Progenitor cell of endocrine pancreas (in vitro differentiated cells): Measurements from ENCODE around the gene PARK7. TPM values are rescaled to one million over a fixed set of nuclear protein-coding genes. Genes with fewer than 3 reads are reported as not detected.

Experiments
- DNase-seq: peaks from one replicate; pipeline ENCODE4 v3.0.0; 2021; ENCODE audit warnings: low spot score; ENCODE audit not compliant: unreplicated experiment
- H3K27ac Mint-ChIP-seq: 2 replicates; pipeline ENCODE4 v1.8.0; 2021; ENCODE audit warnings: mild to moderate bottlenecking, moderate library complexity, mixed read lengths
- H3K27me3 Mint-ChIP-seq: 2 replicates; pipeline ENCODE4 v1.8.0; 2021; ENCODE audit warnings: mixed read lengths
- H3K36me3 Mint-ChIP-seq: 2 replicates; pipeline ENCODE4 v1.8.0; 2022; ENCODE audit warnings: mixed read lengths; ENCODE audit not compliant: insufficient read depth
- H3K4me1 Mint-ChIP-seq: 2 replicates; pipeline ENCODE4 v1.8.0; 2021; ENCODE audit warnings: low read depth, mixed read lengths
- H3K4me3 Mint-ChIP-seq: 2 replicates; pipeline ENCODE4 v1.8.0; 2021; ENCODE audit warnings: low read depth, mild to moderate bottlenecking, moderate library complexity, mixed read lengths
- H3K9me3 Mint-ChIP-seq: 2 replicates; pipeline ENCODE4 v1.8.0; 2021; ENCODE audit warnings: low read depth, mixed read lengths
- CTCF ChIP-seq: fragments of 200-600 bp; sonication (generic); IDR thresholded peaks from one replicate; pipeline ENCODE4 v1.5.0; 2021; ENCODE audit warnings: antibody characterized with exemption, mild to moderate bottlenecking; ENCODE audit not compliant: unreplicated experiment
- total RNA-seq: library from RNA; stranded (reverse); gene quantifications from 2 replicates; pipeline ENCODE4 v1.2.1, GENCODE V29; 2021

Gene PARK7
- total RNA-seq, 1 donor from 2014 or later: 218 TPM

- Mint-ChIP-seq H3K9me3 (no peaks in the 10 kb centered on the region), H3K27me3 (no peaks in the 10 kb centered on the region), H3K27ac (peak overlapping the region; percentile 77), H3K4me3 (peak overlapping the region; percentile 16), H3K4me1 (peaks cover 84% of the 10 kb centered on the region), H3K36me3 (peaks cover 5% of the 10 kb centered on the region)
- no peak for TF ChIP-seq CTCF
- no peak for DNase-seq
Measured at GRCh38 chr1:8020032-8020431, 58.5 kb downstream of the PARK7 start.

DNA sequence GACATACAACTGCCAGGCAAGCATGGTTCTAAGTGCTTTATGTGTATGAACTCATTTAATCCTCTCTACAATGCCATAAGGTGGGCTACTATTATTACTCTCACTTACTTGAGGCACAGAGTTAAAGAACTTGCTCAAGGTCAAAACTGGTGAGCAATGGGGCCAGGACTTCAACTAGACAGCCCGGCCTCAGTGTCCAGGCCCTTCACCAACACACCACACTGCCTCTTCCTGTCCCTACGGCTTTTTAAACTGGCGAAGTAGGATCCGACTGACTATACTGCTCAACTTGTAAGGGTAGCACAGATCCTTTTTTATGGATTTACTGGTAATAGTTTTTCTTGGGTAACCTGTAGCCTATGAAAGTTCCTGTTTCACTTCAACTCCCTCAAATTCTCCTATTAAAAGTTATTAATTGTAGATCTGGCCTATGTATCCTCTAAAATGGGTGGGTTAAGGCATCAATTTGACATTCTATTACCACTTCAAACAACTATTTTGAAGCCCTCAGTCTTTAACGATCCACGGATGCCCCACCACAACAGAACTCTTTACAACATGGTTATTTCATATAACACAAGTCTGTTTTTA, 60.3 kb downstream of the PARK7 start:
- Mint-ChIP-seq H3K9me3 (no peaks in the 10 kb centered on the region), H3K27ac (peak overlapping the region; percentile 90), H3K27me3 (no peaks in the 10 kb centered on the region), H3K36me3 (peaks cover 2% of the 10 kb centered on the region), H3K4me3 (peak overlapping the region; percentile 85), H3K4me1 (peaks cover 71% of the 10 kb centered on the region)
- TF ChIP-seq CTCF: no peak
- no peak for DNase-seq

DNA sequence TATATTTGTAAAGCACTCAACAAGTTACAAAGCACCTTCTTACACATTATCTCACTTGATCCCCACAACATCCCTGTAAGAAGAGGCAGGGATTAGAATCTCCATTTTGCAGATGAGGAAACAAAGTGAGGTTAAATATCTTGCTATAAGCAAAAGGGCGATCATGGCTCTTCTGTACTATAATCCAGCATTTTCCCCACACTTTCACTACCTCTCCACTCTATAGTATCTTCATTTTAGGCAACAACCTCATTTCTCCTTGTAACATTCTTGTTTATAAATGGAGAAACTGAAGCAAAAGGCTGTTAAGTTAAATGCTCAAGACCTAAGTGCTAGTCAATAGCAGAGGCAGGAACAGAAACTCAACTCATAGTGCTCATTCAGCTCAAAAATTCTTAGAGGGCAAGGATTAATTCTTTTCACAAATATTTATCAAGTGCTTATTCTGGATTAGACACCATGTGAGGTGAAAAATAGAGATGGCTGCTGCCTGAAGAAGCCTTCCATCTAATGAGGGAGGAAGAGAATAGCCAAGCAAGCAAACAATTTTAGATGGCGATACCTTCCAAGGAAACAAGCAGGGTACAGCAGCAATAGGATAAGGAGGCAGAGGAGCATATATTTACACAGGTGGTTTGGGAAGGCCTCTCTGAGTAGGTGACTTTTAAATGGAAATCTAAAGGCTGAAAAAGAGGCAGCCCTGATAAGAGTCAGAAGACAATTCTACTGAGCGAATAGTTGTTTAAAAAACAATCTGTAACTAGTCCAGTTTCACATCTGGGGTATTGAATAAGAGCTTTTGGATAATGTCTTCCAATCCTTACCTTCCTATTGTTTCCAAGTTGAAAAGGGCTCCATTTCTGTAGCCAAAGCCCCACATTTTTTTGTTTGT, 61.1 kb downstream of the PARK7 start:
- Mint-ChIP-seq H3K27ac (peak overlapping the region; percentile 94), H3K36me3 (peaks cover 2% of the 10 kb centered on the region), H3K9me3 (no peaks in the 10 kb centered on the region), H3K4me1 (peaks cover 71% of the 10 kb centered on the region), H3K27me3 (no peaks in the 10 kb centered on the region), H3K4me3 (peak overlapping the region; percentile 85)
- no peak for TF ChIP-seq CTCF
- DNase-seq: no peak

- Mint-ChIP-seq H3K4me3 (peak overlapping the region; percentile 85), H3K36me3 (peaks cover 2% of the 10 kb centered on the region), H3K4me1 (peaks cover 71% of the 10 kb centered on the region), H3K9me3 (no peaks in the 10 kb centered on the region), H3K27me3 (no peaks in the 10 kb centered on the region), H3K27ac (peak overlapping the region; percentile 94)
- DNase-seq: no peak
- no peak for TF ChIP-seq CTCF
Measured at GRCh38 chr1:8023287-8023994, 61.9 kb downstream of the PARK7 start.

DNA sequence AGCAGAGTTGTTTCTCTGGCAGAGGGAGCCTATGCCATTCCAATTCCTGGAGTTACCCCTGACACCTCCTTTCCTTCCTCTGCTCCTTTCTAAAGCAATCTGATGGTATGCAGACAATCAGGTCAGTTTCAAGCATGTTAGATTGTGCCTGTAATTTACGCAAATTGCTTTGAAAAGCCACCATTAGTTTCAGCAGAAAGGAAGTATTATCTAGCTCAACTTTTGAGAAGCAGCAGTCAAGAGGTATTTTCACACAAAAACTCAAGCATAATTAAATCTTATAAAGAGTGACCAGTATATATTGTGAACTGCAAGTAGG, 62.4 kb downstream of the PARK7 start:
- no peak for TF ChIP-seq CTCF
- H3K4me3 Mint-ChIP-seq: peak overlapping the region; percentile 85
- H3K27ac Mint-ChIP-seq: peak overlapping the region; percentile 94
- H3K4me1 Mint-ChIP-seq: peaks cover 72% of the 10 kb centered on the region
- no peak for DNase-seq
- peaks cover 2% of the 10 kb centered on the region for H3K36me3 Mint-ChIP-seq
- no peaks in the 10 kb centered on the region for H3K9me3 Mint-ChIP-seq
- H3K27me3 Mint-ChIP-seq: no peaks in the 10 kb centered on the region
